NT2/D1 (cell line): ENCODE results near the gene SLIT3.

Source experiments
- DNase-seq: peaks from one replicate; pipeline ENCODE4 v3.0.0-alpha.2; 2011; ENCODE audit warnings: low read depth, low spot score
- H3K27me3 ChIP-seq: 2 replicates; pipeline ENCODE4 v1.6.0; 2011; ENCODE audit warnings: mild to moderate bottlenecking; ENCODE audit not compliant: insufficient read length, insufficient read depth
- H3K36me3 ChIP-seq: 2 replicates; pipeline ENCODE4 v1.6.1; 2011; ENCODE audit warnings: mild to moderate bottlenecking, low read length, mixed read lengths; ENCODE audit not compliant: insufficient read depth, insufficient read length
- H3K4me1 ChIP-seq: 2 replicates; pipeline ENCODE4 v1.5.1; 2011; ENCODE audit not compliant: insufficient read depth, insufficient read length
- H3K4me3 ChIP-seq: 2 replicates; pipeline ENCODE4 v1.5.1; 2011; ENCODE audit warnings: low read depth; ENCODE audit not compliant: insufficient read length
- H3K9ac ChIP-seq: 2 replicates; pipeline ENCODE4 v1.6.0; 2011; ENCODE audit warnings: low read depth; ENCODE audit not compliant: insufficient read length
- H3K9me3 ChIP-seq: 2 replicates; pipeline ENCODE4 v1.5.1; 2011; ENCODE audit warnings: mild to moderate bottlenecking, low read length; ENCODE audit not compliant: insufficient read depth
- SUZ12 ChIP-seq: IDR thresholded peaks from 2 replicates; pipeline ENCODE4 v1.6.1; 2011; ENCODE audit not compliant: insufficient read length, insufficient read depth; ENCODE audit errors: extremely low read depth
- YY1 ChIP-seq: IDR thresholded peaks from 2 replicates; pipeline ENCODE4 v1.6.1; 2011; ENCODE audit not compliant: insufficient read length, insufficient read depth
- ZNF274 ChIP-seq: IDR thresholded peaks from 2 replicates; pipeline ENCODE4 v1.6.1; 2011; ENCODE audit warnings: mild to moderate bottlenecking, low read depth, low read length

Gene SLIT3

GRCh38 chr5:168892618-168893186 lies 408.2 kb downstream of the SLIT3 start:
- Histone ChIP-seq H3K27me3 (no peaks in the 10 kb centered on the region), H3K36me3 (no peaks in the 10 kb centered on the region), H3K9ac (no peak overlapping the region), H3K4me3 (no peak overlapping the region), H3K9me3 (no peaks in the 10 kb centered on the region), H3K4me1 (no peaks in the 10 kb centered on the region)
- no peak for DNase-seq
- no peak for TF ChIP-seq YY1
- TF ChIP-seq SUZ12, result no peak
- TF ChIP-seq ZNF274, result no peak

DNA sequence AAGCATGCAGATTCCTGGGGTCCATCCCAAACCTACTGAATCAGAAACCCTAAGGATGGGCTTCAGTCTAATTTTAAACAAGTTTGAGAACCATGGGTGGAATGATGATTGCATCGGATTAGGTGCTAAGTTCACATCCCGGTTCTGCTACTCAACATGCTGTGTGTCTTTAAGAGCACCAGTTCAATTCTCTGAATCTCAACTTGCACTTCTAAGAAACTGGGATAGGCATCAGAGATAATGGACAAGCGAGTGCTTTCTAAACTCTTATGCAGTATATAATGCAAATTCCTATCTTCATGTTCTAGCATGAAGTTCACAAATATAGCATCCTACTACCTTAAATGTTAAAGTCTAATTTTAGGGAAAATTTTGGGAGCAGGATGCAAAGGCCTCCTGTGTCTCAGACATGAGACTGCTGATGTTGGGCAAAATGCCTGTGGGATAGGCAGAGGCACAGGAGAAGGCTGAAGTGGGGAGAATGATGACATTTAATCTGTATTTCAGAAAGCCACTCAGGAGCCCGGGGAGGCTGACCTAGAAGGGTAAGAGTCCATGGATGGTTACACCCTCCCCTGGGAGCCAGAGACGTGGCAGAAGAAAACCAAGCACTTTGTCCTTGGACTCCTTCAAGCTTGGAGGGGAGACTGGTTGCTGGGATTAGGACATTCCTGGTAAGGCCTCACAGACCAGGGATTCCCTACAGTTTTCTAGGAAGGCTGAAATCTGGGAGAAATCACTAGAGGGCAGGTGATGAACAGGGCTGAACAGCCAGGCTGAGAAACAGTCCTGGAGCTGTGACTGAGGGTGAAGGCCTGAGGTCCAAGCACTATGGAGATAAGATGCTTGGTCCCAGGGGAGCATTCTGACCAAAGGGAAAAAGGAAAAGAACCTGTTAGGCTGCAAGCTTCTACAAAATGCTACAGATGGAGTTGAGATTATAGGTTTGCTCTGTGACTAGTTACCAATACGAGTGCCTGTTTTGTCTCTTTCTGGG lies 409.8 kb downstream of the SLIT3 start:
- TF ChIP-seq SUZ12 (no peak), YY1 (no peak), ZNF274 (no peak)
- Histone ChIP-seq H3K4me3 (no peak overlapping the region), H3K27me3 (no peaks in the 10 kb centered on the region), H3K9me3 (peaks cover 6% of the 10 kb centered on the region; the same call in 1 of the 2 replicates), H3K36me3 (no peaks in the 10 kb centered on the region), H3K4me1 (no peaks in the 10 kb centered on the region), H3K9ac (no peak overlapping the region)
- DNase-seq, result no peak

- H3K4me1 ChIP-seq, result no peaks in the 10 kb centered on the region
- peaks cover 6% of the 10 kb centered on the region; the same call in 1 of the 2 replicates for H3K9me3 ChIP-seq
- DNase-seq, result no peak
- peaks cover 4% of the 10 kb centered on the region for H3K27me3 ChIP-seq
- H3K4me3 ChIP-seq, result no peak overlapping the region
- no peak for TF ChIP-seq ZNF274
- no peak for TF ChIP-seq SUZ12
- no peak for TF ChIP-seq YY1
- H3K9ac ChIP-seq, result no peak overlapping the region
- no peaks in the 10 kb centered on the region for H3K36me3 ChIP-seq
Measured at GRCh38 chr5:168889039-168889438, 411.9 kb downstream of the SLIT3 start.

- Histone ChIP-seq H3K4me1 (peaks cover under 1% of the 10 kb centered on the region), H3K27me3 (peaks cover 4% of the 10 kb centered on the region), H3K4me3 (no peak overlapping the region), H3K9ac (no peak overlapping the region), H3K9me3 (peaks cover 6% of the 10 kb centered on the region; the same call in 1 of the 2 replicates), H3K36me3 (no peaks in the 10 kb centered on the region)
- no peak for DNase-seq
- TF ChIP-seq ZNF274, result no peak
- no peak for TF ChIP-seq YY1
- no peak for TF ChIP-seq SUZ12
Measured at GRCh38 chr5:168887931-168888330, 413.0 kb downstream of the SLIT3 start.

DNA sequence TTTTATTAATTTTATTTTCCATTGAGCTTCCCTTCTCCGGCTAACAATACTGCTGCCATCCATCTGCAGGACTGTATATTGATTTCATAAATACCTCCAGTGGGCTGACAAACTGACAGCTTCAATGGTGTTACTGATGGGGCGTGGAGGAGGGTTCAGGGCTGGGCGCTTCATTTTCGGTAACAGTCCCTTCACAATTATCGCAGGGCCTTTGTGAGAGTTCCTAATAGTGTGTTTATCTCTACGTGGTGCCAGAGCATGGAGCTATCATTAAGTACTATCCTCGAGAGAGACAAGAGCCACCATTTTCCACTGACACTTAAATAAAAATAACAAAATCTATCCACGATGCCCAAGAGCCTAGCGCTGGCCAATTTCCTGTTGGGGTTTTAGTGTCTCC lies 414.8 kb downstream of the SLIT3 start:
- H3K4me1 ChIP-seq, result peaks cover 4% of the 10 kb centered on the region

DNA sequence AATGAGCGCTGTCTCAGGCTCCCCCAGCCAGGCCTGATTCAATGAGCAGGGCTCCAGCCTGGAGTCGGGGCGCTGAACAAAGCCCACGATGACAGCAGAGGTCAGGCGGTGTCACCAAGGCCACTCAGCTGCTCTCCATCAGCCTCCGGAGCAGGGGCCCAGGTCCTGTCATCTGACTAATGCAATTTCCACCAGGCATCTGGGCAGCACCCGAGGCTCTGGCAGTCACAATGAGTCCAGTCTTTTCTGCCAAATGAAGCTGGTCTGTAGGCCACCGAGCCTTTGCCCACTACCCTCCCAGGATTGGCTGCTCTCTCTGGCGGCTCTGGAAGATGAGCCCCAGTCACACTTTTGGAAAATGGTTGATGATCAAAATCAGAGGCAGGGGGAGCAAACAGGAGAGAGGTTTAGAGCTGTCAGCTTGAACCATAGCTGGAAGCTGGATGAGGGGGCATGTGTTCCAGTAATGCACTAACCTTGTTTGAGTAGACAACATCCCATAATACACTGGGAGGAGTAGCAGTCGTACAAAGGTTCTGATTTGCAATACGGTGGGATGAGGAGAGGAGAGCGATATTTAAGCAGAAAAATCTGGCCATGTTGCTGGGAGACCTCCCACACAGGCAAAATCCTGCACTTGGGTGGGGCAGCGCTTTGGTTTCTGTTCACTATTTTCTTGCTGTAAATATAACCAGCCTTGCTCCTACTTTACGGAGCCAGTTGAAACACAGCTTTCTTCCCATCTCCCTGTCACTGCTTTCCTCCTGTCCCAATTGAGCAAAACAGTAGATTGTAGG lies 415.4 kb downstream of the SLIT3 start:
- DNase-seq, result no peak
- Histone ChIP-seq H3K9me3 (peaks cover 6% of the 10 kb centered on the region; the same call in 1 of the 2 replicates), H3K36me3 (no peaks in the 10 kb centered on the region), H3K4me3 (no peak overlapping the region), H3K4me1 (peaks cover 4% of the 10 kb centered on the region), H3K9ac (no peak overlapping the region), H3K27me3 (peaks cover 4% of the 10 kb centered on the region)
- no peak for TF ChIP-seq ZNF274
- no peak for TF ChIP-seq SUZ12
- no peak for TF ChIP-seq YY1

More for the DNA sequence above, 414.8 kb downstream of the SLIT3 start:
- TF ChIP-seq ZNF274, result no peak
- TF ChIP-seq SUZ12, result no peak
- TF ChIP-seq YY1, result no peak
- no peaks in the 10 kb centered on the region for H3K36me3 ChIP-seq
- no peak overlapping the region for H3K9ac ChIP-seq
- no peak for DNase-seq
- peaks cover 4% of the 10 kb centered on the region for H3K27me3 ChIP-seq
- no peak overlapping the region for H3K4me3 ChIP-seq
- H3K9me3 ChIP-seq, result peaks cover 6% of the 10 kb centered on the region; the same call in 1 of the 2 replicates

GRCh38 chr5:168883991-168884390 lies 416.9 kb downstream of the SLIT3 start:
- Histone ChIP-seq H3K27me3 (peaks cover 4% of the 10 kb centered on the region), H3K4me1 (peaks cover 4% of the 10 kb centered on the region), H3K36me3 (no peaks in the 10 kb centered on the region), H3K9me3 (peaks cover 6% of the 10 kb centered on the region; the same call in 1 of the 2 replicates), H3K9ac (peak overlapping the region; percentile 27), H3K4me3 (no peak overlapping the region)
- TF ChIP-seq SUZ12 (no peak), YY1 (no peak), ZNF274 (no peak)
- no peak for DNase-seq
